ENCODE data around the gene HOXC10.

Gene HOXC10

DNA sequence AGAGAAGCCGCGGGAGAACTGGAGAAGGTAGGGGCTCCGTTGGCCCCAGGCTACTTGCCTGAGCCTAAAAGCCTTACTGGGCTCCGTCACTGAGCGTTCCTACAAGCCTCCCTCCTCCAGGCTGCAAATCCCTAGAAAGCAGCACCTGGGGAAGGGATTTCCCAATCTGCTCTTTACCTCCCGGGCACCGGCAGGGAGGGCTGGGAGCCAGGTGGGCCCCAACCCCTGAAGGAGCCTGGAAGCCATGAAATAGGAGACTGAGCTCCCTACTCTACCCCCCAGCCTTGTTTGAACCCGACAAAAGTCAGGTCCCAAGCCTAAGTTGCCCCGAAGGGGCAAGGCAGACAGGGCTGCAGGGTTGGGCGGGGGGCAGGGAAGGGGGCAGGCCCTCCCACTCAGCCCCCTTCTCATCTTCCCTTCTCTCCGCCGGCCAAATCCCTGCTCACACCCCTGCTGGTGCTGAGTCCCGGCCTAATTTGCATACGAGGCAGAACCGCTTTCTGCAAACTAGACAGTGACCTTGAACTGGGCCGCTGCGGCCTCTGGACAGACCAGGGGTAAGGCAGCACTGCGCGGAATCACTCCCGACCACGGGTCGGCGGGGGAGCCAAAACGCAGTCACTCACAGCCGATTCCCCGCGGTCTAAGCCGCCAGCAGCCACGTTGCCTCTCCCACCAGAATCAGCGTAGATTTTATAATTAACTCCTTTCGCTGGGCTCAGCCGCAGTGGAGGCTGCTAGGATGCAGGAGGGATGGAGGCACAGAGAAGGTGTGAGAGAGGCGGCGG lies 34.0 kb upstream of the HOXC10 start:
- DNase-seq (ENCODE audit: low read depth in 2 of 3, low spot score in 2 of 3) = no peak

DNA sequence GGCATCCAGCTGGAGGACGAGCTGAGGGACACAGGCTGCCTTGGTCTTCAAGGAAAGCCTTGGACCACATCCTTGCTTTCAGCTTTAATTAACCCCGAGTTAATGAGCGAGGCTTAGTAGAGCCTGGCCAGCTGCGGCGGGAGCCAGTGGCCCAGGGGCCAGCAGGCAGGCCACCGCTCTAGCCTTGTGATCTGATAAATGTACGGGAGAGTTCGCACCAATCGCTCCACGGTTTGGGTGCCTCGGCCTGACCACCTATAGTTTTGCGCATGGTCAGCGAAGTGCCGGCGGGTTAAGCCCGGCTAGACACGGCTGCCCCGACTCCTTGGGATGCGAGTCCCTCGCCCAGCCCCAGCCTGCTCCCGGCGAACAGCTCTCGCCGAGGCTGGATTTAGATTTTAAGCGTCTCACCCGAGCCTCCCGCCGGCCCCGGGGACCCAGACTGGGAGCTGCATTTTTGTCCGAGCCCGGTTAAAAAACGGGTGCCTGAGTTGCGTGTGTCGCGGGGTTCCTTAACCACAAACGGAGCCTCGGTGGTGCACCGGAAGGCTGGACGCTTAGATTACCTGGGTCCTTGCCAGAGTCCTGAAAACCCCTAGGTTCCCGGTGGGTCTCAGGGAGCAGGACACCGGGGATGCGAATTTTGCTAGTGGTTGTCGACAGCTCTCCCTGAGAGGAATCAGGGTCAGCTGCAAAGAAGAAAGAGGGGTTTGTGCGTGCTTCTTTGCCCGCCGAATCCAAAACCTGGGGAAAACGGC lies 33.2 kb upstream of the HOXC10 start:
- no peak for DNase-seq (ENCODE audit: low read depth in 2 of 3, low spot score in 2 of 3)

DNA sequence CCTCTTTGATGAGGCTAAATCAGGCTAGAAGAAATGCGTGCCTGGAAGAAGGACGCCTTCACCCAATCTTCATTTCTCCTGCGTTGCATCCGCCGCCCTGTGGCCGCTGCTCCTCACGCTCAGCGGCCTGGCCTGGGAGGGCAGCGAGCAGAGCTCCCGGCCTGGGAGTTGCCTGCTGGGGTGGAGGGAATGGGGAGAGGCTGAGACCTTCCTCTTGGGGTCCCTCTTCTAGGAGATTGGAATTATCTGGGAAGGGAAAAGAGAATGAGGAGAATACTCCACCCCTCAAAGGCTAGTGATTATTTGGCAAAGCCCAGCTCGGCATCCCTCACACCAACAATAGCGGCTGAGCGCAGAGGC lies 32.6 kb upstream of the HOXC10 start:
- no peak for DNase-seq (ENCODE audit: low read depth in 2 of 3, low spot score in 2 of 3)

DNA sequence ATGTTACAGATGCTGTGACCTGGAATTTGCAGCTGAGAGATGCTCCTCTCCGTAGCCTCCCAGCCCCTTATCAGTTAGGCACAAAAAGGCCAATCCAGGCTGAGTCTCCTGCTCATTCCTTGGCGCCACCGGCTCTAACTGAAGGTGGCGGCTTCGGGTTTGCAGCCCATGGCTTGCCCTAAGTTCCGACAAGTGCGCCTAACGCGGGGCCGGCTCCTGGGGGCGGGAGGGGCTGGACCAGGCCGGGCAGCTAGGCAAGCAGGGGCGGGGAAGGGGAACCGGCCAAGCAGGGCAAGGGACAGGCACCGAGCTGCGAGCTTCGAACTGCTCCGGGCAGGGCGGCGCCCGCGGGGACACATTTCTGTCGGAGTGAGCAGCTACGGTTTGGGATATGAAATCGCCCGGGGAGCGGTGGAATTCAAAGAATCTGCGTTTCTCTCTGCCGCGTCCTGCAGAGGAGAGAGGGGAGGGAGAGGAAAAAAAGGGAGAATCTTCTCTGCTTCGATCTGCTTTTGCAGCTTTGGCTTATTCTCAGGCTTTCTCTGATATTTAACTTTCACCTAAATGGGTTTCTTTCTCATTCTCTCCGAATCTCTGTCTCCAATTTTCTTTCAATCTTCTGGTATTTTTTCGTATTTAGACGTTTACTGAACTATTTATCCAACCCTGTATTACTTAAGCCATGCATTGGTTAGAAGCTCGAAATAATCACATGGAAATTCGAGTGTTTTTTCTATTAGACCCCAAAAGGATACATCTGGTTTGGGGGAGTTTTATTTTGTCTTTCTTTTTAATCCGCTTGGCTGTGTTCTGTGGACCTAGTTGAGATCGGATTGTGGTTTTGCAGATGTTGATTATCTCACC lies 31.8 kb upstream of the HOXC10 start:
- no peak for DNase-seq (ENCODE audit: low read depth in 2 of 3, low spot score in 2 of 3)

DNA sequence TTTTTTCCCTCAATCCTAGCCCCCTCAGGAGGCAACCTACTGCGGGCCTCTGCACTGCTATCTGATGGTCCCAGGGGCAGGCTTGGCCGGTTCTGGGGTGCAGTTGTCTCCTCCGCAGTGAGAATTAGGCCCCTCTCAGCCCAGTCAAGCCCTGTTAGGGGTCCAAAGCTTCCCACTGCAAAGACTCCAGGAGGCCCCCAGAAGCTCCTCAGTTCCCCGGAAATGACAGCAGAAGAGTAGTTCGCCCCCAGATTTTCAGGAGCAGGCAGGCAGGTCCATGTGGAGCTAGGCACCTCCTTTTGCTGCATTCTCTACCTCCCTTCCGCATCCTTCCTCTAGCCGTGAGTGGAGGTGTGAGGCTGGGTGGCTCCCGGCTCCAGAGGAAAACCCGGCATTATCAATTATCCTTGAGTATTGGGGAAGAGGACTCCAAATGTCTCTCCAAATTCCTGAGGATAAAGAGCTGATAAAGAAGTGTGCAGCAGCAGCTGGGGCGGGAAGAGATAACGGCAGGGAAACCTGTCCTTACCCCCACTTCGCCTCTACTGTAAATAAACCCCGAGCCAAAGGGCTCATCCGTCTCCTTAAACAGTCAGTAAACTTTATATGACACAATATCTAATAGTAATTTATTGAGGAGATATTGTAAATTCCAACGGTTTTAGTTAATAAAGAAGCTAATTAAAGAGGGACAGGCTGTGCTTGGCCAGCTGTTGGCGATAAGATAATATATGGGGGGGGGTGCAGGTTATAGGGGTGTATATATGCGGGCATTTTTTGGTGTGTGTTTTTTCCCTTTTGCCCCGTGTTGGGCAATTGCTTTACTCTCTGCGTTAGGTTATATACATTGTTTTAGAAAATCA lies 30.9 kb upstream of the HOXC10 start:
- no peak for DNase-seq (ENCODE audit: low read depth in 2 of 3, low spot score in 2 of 3)

DNA sequence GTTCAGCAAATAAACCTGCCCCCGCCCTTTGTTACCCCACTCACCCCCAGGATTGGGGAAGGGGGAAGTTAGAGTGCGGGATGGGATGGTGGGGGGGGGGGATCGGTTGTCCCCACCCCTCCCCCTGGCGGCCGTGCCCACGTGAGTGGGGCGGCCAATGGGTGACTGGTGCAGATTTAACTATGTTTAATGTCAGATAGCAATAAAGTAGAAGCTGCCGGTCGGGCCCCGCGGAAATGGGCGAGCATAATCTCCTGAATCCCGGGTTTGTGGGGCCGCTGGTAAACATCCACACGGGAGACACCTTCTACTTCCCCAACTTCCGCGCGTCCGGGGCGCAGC lies 30.3 kb upstream of the HOXC10 start, which contains the start of gene HOXC12:
Gene HOXC12 (plus strand): TSS at position 210 of the 342 bp plus-strand sequence. CDS start 27 bp downstream, at position 237.
- DNase-seq (ENCODE audit: low read depth in 2 of 3, low spot score in 2 of 3) = no peak

DNA sequence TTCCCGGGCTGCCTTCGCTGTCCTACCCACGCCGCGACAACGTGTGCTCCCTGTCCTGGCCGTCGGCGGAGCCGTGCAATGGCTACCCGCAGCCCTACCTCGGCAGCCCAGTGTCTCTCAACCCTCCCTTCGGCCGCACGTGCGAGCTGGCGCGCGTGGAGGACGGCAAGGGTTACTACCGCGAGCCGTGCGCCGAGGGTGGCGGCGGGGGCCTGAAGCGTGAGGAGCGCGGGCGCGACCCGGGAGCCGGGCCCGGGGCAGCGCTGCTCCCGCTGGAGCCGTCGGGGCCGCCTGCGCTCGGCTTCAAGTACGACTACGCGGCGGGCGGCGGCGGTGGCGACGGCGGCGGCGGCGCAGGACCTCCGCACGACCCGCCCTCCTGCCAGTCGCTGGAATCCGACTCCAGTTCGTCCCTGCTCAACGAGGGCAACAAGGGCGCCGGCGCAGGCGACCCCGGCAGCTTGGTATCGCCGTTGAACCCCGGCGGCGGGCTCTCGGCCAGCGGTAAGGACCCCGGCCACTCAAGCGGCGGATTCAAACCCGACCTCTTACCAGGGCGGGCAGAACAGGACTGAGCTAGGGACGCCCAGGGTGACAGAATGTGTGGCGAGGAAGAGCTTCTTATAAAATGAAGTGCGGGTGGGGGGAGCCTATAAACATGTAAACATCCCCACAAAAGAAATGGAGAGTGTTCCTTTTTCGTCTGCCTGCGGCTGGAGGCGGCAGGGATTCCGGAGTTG lies 29.7 kb upstream of the HOXC10 start:
- no peak for DNase-seq (ENCODE audit: low read depth in 2 of 3, low spot score in 2 of 3)

DNA sequence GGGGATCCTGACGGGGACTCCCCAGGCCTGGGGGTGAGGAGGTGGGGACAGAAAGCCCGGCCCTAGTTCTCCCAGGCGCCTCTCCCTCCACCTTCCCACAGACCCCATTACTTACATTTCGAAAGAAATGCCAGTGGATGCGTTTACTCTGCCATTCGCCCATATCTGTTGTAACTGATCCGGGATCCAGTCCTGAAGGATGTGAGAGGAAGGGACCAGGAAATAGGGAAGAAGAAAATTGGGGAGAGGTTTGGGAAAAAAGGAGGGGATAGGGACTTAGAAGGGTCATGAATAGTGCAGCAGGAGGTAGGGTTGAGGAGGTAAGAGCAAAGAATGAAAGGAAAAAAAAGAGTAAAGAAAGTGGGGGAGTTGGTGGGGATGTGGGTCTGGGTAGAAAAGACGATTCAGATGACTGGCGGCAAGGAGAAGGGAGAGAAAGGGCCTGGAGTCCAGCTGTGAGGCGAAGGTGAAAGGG lies 29.1 kb upstream of the HOXC10 start:
- DNase-seq (ENCODE audit: low read depth in 2 of 3, low spot score in 2 of 3) = no peak

DNA sequence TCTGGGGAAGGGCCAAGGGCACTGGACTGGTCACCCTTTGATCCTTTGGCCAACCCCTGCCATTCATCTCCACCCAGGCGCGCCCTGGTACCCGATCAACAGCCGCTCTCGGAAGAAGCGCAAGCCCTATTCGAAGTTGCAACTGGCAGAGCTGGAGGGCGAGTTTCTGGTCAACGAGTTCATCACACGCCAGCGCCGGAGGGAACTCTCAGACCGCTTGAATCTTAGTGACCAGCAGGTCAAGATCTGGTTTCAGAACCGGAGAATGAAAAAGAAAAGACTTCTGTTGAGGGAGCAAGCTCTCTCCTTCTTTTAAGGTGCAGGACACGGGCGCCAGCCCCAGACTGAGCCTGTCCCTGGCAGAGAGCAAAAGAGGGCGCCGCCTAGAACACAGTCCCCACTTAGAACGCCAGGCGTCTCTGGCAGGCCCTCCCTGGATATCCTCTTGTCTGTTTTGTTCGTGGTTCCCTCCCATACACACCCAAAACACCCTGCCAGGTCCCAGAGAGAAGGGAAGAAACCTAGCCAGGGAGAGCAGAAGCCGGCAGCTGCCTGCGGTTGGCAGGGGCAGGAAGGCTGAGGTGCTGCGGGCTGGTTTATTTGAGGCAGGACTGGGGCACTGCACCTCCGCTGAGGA lies 28.6 kb upstream of the HOXC10 start:
- no peak for DNase-seq (ENCODE audit: low read depth in 2 of 3, low spot score in 2 of 3)

DNA sequence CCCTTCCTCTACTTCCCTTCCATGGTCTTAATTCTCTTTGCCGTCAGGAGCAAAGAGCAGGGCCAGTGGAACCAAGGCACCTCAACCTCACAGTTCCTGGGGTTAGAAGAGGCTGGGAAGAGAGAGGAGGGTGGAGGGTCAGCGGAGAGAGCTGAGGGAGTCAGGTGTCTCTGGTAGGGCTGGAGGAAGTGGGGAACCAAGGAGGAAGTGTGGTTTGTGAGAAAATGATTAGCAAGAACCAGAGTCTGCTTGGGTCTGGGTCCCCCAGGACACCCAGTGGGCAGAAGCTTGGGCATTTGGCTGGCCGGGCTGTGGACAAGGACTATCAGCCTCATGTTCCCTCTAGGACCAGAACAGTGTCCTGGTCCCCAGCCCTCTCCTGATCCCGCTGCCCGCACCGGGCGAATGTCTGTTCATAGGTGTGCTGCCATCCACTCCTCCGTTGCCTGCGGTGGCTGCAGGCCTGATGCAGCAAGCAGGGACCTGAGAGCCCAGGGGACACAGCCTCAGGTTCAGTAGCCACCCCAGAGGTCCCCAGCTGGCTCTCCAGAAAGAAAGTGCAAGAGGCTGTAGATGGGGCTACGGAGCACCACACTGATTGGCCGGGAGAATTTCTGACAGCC lies 27.9 kb upstream of the HOXC10 start:
- DNase-seq (ENCODE audit: low read depth in 2 of 3, low spot score in 2 of 3) = no peak

DNA sequence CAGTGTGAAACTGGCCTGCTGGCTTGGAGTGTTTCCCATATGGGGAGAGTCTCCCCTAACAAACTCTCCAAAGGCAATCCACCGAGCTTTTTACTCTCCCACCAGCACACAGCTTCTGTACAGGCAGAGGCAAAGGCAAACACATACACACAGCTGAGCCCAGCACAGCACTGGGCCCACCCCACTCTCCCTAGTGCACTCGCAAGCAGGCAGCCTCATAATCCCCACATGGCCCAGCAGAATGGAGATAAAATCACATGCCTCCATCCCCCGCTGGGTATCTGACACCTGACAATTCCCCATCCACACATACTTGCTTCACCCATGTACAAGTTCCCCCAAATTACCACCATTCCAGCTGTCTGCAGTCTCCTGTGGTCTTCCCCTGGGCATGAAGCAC lies 26.8 kb upstream of the HOXC10 start:
- no peak for DNase-seq (ENCODE audit: low read depth in 2 of 3, low spot score in 2 of 3)

DNA sequence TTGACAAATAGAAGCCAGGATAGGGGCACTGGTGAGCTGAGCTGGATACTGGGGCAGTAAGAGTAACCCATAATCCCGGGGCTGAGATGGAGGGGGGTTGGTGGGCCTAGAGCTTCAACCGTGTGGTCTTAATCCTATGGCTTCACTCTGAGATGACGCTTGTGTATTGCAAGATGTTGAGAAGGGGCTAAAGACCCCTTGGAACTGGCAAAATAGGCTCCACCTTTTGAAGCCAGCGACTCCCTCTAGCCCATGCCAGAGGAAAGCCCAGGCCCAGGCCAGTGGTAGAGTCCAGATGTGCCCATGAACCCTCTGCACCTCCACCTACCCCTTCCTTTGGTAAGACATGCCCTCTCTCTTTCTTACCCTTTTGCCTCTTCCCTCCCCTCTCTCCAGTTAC lies 25.6 kb upstream of the HOXC10 start:
- DNase-seq (ENCODE audit: low read depth in 2 of 3, low spot score in 2 of 3) = no peak

DNA sequence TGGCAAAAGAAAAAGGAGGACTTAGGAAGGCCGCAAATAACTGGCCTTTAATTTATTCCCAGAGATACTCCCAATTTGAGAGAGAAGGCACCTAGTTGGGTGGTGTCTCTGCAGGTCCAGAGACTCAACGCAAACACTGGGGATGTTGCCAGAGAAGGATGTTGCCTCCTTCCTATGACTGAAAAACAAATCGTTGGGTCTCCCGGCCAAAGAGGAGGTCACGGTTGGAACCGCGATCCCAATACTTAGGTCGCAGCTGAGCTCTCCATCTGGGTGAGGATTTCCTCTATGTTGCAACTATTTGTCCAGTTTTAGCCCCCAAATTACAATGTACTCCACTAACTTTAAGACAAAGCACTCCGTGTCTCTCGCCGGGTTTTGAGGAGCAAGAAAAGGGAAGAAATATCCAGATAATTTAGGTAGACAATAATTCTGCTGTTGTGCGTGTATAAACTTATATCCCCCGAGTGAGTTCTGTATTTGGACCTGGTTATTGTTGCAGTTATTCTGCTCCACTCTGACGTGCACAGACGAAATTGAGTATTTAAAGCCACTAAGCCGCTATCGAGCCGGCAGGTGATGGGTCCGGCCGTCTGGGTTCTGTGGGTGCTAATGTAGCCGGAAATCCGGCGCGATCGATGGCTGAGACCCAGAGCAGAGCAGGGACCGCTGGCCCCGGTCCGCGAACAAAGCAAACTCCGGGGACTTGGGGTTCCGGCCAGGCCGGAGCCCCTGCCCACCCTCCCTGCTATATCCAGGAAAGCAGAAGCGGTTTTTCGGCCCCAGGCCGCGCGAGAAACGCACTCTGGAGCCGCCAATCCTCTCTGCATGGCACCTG lies 24.5 kb upstream of the HOXC10 start:
- no peak for DNase-seq (ENCODE audit: low read depth in 2 of 3, low spot score in 2 of 3)

DNA sequence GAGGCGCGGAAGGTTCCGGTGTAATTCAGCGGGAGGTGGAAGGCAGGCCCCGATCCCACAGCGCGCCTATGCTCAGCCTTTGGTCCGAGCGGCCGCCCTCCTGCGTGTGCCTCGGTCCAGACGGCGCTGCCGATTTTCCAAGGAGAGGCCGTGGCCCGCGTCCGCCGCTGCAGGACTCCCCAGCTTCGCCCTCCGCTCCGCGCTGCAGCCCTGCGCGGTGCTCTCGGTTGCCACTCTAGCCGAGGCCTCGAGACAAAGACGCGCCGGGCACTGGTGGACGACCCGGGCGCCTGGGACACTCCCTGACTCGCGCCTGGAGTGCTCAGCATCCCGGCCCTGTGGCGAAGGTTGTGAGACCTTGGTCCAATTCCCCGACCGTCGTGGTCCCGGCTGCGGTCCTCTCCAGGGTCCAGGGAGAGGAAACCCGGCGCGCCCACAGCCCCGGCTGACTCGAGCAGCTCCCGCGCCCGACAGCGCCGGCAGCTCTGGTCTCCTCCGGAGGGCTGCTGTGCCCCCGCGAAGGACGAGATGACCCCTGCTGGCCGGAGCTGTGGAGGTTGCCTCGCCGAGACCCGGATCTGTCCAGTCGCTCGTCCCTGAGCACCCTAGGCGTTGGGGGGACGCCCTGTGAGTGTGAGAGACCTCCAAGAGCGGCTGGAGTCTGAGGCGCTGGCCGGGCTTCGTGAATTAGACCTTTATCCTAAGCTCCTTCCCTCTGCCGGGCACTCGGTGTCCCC lies 23.8 kb upstream of the HOXC10 start:
- DNase-seq (ENCODE audit: low read depth in 2 of 3, low spot score in 2 of 3) = no peak

DNA sequence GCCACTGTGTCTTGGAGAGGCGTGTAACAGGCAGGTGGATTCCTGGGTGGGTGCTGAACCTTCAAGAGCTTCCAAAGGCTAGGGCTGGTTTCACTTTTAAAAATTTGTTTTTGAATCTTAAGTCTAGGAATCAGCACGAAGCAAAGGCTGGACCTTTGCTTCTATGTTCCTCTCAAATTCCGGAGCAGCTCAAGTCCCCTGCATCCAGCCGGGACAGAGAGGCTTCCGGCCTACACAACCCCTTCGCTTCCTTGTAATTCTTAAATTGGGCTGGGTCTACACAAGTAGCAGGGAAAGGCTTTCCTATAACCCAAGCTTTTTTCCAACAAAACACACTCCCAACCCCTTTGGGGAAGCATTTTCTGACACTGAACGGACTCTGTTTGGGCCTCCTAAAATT lies 21.9 kb upstream of the HOXC10 start:
- no peak for DNase-seq (ENCODE audit: low read depth in 2 of 3, low spot score in 2 of 3)

DNA sequence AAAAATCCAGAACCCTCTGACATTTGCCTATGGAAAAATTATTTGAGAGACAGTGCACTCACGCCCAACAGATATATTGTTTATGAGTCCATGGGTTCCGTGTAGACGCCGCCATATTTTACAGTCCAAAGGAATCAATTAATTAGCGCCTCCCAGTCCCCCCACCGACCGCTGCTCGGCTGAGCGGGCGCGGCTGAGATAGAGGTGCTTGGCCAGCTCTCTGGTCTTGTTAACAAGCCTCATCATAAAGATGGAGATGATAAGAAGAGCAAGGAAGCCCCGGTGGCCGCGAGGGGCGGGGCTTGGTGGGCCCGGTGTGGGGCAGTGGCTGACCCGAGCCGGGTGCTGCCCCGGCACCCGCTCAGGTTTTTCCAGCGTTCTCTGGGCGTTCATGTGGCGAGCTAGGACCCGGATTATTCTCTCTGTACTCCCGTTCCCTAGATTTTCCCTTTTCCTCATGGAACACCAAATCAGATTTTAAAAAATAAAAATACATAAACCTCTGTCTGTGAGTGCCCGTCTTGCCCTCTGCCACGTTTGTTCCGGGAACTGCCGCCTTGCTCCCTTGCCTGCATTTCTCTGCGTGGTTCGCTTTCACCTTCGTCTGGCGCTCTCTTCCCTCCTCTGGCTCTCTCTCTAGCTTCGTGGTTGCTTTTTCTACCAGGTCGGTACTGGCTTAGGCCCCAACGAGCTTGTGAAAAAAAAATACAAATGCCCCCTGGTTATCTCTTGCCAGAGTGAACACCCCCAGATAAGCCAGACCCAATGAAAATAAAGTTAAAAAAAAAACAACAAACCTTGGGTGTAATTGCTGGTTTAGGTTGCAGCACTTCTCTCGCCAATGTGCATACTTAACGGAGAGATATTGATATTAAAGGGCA lies 21.3 kb upstream of the HOXC10 start:
- DNase-seq (ENCODE audit: low read depth in 2 of 3, low spot score in 2 of 3) = no peak

DNA sequence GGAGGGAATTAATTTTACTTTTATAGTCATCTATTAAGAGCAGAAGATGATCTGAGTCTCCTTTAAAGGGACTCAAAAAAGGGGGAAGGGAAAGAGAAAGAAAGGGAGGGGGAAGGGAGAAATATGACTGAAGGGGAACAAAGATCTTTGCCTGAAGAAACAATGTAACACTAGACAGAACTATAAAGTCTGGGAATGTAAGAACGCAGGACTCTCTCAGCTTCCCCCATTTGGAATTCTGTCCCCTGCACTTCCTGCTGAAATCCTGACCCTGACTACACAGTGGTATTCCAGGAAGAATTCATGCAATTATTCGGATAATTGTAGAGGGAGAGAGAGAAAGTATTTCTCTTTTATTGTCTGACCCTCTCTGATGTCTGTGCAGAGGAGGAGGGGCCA lies 20.6 kb upstream of the HOXC10 start:
- no peak for DNase-seq (ENCODE audit: low read depth in 2 of 3, low spot score in 2 of 3)
